ENCODE measurements around the gene GPR148.

GPR148 gene

DNA sequence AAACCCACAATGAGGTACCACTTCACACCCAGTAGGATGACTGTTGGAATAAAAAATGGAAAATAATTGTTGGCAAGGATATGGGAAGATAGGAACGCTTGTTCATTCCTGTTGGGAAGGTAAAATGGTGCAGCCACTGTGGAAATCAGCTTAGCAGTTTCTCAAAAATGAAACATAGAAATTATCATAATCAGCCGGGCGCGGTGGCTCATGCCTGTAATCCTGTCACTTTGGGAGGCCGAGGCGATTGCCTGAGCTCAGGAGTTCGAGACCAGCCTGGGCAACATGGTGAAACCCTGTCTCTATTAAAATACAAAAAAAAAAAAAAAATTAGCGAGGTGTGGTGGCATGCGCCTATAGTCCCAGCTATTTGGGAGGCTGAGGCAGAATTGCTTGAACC is 49.9 kb downstream of the GPR148 start:
- no peak for DNase-seq

Measured in NCI-H1417 treated with DMSO at 0.1 percent for 48 hours (cell line).